Activated CD8-positive, alpha-beta memory T cell treated with anti-CD3 and anti-CD28 coated beads for 48 hours (primary cell): ENCODE data around the gene OS9.

Experiments used
- DNase-seq, 3 experiments: peaks; one replicate each; pipeline ENCODE4 v3.0.0-alpha.2; 2020; ENCODE audit warnings: low read depth in 2 of 3, low spot score in 2 of 3

Gene OS9

DNA sequence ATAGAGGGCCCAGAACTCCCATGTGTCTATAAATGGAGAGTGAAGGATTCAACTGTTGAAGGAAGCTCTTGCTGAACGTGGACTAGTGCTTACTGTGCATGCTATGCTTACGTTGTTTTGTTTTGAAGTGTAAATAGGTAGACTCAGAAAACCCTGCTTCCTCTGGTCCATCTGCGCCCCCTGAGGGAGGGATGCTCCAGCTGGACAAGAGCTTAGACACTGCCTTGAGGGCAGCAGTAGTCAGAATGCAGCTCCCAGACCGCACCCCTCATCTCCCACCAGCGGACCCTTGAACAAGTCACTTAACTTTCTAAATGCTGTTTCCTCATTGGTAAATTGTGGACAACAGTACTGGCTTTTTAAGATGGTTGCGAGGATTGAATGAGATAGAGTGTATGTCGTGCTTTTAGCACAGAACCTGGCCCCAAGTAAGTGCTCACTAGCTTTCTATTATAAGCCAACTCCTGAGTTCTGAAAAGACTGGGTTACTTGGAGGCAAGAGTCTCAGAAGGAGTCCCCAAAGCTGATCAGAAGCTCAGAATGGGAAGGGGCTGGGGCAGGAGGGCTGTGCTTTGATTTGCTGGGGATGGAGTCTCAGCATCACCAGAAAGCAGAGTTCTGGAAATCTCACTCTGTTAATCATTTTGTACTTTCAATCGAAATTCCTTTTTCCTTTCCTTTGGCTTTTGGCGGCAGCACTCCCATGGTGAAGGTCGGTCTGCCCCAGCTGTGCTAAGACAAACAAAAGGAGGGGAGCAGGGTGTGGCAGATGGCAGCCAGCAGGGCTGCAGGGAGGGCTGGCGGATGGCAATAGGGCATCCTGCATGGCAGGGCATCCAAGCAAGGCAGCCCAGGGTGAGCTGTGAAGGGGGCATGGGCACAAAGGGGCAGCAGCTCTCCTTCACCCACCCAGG lies 29.0 kb downstream of the OS9 start:
- DNase-seq = no peak

DNA sequence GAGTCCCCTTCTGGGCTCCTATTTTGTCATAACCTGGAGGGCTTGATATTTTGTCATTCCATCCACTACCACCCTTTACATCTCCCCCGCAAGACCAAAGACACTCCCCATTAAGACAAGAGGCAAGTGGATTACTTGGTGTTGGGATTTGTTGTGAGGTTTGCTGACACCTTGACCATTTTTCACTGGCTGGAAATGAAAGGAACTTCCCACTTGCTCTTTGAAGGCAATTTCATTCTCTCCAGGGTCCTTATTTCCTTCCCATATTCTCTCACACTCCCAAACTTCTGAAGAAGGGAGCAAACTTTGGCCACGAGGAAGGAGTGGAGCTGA lies 29.7 kb downstream of the OS9 start:
- no peak for DNase-seq

DNA sequence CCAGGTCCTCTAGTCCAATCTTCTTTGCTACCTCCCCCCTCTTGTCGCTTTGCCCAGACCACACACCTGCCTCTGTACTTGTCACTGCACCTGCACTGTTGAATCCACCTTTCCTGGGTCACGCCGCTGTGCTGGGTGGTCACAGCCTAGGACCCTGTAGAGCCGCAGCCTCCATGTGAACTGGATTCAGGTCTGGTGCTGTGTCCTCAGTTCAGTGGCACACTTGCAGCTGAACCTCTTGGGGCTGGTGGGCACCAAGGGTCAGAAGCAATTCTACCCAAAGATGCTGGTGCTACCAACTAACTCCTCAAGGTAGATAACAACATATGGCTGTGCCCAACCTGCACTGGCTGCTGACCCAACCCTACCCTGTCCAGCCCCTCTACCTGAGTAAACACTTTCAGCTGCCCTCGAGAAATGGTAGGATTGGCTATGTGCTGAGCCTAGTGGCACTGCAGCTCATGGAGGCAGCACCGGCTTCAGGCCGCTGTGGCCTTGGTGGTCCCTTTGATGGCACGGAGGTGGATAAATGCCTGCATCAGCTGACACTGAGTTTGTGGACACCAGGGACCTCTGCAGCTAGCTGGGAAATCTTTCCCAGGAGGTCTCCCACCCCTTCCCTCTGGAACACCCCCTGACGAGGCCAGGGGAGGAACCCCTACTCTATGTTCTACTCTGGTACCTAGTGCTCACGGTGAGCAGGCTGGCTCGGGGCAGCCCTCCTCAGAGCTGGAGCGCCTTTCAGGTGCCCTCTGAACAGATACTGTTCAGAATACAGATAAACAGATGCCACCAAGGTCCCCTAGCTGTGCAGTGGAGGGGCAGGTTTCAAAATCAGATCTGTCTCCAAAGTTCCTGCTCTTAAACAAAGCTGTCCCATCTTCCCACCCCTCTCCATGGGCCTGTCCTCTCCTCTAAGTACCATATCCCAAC lies 30.3 kb downstream of the OS9 start:
- no peak for DNase-seq

DNA sequence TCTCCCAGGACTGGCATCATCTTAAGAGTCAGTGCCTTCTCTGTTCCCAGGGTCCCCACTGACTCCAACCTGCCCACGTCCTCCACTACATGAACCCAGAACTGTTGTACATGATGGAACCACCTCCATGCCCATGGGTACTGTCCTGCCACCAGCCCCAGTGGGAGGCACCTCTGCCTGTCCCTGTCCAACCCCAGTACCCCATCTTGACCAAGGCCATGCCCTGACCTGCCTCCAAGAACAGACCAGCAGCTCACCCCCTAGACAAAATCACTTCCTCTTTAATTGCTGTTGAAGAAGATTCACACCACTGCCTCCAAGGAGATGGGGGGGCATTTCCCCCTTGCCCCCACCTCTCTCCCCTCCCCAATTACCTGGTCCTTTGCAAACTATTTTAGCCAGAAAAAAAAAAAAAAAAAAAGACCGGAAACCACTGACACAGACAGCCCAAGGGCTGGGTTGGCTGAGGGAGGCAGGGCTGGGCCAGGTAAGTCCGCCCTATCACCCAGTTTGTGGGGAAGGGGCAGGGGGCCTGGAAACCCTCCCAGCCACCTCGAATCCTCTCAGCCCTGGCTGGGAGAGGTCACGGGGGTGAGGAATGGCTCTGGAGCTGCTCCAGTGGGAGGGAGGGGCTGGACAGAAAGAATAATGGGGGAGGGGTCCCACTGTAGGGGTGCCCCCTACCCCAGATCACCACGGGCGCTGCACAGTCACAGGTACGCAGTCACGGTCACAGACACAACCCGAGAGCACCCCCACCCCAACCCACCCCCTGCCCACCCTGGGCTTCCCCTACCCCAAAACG lies 31.2 kb downstream of the OS9 start:
- DNase-seq = no peak

DNA sequence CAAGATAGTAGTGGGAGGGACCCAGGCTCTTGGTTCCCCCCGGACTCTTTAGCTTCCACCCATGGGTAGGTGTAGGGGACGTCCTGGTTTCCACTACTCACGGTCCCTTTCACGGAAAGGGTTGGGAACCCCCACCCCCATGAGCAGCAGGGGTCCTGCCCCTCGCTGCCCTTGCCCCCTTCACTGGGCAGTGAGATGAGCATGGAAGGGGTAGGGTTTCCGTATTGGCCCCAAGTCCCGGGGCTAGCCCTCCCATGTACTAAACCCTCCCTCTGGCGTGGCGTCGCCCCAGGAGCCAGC lies 31.9 kb downstream of the OS9 start:
- DNase-seq = no peak

DNA sequence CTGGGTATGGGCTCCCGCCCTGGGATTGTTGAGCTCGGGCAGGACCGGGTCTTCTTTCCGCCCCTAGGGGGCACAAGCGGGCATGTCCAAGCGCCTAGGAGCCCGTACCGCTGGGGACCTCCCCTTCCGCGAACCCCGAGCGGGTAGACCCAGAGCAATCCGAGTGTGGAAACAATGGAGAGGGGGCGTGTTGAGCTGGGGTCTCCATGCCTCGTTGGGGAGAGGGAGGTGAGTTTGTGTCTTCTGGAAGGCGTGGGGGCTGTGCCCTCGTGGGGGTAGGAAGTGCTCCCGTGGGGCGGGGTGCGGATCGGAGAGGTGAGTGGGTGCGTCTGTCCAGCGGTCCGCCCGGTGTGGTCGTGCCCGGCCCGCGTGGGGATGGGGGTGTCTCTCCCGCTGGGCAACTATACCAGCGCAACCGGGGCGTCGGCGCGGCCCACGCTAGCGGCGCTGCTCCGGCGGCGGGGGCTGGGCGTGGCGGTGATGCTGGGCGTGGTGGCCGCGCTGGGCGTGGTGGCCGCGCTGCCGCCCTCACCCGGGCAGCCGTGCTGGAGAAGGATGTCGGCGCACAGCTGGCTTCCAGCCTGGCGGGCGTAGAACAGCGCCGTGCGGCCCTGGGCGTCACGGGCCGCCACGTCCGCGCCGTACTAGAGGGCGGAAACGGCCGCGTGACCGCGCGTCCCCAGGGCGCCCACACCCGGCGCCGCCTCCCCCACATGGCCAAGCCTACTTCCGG lies 32.4 kb downstream of the OS9 start:
- no peak for DNase-seq

DNA sequence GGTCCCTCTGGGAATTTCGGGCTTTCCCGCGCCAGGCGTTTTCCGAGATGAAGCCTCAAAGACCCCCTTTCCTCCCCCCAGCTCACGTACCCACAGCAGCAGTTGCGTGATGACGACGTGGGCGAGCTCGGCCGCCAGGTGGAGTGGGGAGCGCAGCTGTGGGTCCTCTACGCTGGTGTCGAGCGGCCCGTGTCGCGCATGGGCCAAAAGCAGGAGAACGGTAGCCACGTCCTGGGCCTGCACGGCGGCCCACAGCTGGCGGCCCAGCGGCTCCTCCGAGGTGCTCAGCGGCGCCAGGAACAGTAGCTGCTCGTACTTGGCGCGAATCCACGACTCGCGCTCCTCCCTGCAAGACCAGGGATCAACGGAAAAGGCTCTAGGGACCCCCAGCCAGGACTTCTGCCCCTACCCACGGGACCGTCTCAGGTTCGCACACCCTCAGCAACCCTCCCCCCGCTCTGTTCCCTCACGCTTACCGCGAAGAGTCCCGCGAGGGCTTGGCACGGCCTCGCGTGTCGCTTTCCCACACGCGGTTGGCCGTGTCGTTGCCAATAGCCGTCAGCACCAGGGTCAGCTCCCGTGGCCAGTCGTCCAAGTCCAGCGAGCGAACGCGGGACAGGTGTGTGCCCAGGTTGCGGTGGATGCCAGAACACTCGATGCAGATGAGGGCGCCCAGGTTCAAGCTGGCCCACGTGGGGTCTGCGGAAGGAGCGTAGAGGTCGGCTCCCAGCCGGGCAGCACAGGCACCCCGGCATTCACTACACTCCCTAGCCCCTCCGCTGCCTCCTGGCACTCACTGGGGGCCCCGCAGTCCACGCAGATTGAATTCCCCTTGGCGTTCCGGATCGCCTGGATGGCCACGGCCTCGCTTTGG lies 33.2 kb downstream of the OS9 start:
- no peak for DNase-seq

DNA sequence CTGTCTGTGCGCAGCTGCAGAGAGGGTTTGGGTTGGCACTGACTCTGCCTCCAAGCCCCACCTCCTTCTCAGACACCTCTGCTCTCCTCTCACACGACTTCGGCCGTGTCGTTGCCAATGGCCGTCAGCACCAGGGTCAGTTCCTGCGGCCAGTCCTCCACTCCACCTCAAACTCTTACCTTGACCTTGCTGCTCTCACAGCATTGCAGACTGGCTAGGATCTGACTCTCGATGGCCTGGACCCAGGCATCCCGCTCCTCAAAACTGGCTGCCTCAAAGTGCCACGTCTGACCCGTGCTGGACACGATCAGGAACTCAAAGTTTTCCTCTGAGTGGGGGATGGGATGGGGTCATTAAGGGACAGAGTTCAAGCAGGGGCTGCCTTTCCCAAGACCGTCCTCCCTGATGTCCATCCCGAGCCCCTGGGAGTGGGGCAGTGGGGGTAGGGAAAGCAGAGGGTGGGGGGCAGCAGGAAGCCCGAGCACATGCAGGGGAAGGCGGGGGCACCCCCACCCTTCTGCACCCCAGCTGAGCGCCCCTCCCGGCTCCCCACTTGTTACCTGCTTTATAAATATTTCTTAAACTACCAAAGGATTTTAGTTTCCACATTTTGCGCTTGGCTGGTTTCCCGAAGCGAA lies 33.9 kb downstream of the OS9 start:
- DNase-seq = no peak

DNA sequence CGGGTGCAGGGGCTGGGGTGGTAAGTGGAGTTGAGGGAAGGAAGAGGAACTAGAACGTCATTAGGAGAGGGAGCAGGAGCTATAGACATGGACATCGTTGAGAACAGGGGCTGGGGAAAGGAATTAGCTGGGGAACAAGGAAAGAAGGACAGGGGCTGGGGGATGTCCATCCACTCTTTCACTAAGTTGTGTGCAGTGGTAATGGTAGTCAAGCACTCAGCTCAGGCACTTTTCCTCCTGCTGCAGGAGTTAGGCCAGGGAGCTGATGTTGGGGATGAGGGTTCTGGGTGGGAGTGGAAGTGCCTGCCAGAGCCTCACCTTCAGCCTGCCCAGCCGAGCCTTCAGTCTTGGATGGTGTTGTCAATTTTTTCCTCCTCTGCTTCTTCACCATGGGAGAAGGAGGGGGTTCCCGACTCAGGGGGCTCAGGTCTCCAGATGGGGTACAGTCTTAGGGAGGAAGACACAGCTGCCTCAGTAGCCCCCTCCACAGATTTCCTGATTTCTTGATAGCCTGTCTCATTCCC lies 35.5 kb downstream of the OS9 start:
- no peak for DNase-seq

DNA sequence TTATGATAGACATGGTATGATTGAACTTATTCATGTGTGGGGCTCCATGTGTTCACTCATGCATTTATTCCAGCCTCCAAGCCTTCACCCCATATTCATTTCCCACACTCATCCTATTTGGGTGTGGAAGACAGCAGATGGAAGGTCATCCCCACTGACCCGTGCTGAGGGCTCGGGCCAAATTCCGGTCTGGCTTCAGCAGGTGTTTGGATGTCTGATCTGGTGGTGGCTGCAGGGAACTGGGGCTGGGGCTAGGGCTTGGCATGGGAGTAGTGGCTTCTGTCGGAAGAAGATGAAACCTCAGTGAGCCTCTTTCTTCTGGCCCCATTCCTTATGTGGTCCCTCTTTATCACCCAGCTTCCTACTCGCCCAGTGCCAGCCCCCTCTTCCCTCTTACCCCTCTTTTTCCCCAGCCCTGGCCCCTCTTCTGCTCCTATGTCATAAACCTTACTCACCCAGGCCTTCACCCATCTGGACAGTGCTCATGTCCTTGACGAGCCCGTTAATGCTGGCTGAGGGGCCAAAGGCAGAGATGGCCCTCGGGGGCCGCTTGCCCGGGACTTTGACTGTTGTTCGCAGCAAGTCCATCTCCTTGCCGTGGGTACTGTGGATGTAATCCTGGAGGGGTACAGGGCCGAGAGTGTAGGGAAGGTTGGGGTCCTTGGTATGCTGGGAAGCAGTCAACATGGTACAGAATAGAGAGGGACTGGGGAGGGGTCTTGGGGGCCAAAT lies 36.6 kb downstream of the OS9 start:
- DNase-seq = no peak

DNA sequence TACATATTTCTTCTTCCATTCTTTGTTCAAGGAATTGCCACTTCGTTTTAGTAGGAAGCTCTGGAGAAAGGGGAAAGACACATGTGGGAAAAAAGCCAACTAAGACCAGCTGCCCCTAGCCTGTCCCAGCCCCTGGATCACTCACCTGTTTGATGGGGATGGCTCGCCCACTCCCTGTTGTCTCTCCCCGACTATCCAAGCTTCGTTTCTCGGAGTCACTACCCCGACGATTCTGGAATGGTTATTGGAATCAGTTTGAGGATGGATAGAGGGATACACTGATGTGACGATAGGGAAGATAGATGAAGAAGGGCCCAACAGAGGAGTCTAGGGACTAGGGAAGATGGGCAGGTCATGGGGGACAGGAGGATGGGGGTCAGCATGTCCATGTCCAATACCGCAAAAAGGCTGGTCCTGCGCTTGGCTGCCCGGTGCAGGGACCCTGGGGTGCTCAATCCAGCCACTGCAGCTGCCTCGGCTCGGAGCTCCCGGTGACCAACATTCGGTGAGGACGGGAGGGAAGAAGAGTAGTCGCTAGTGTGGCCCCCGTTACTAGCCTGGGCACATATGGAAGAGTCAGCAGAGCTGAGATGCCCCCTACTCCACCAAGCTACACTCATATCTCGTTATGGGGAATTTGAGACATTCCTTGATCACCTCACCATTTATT lies 37.6 kb downstream of the OS9 start:
- no peak for DNase-seq

DNA sequence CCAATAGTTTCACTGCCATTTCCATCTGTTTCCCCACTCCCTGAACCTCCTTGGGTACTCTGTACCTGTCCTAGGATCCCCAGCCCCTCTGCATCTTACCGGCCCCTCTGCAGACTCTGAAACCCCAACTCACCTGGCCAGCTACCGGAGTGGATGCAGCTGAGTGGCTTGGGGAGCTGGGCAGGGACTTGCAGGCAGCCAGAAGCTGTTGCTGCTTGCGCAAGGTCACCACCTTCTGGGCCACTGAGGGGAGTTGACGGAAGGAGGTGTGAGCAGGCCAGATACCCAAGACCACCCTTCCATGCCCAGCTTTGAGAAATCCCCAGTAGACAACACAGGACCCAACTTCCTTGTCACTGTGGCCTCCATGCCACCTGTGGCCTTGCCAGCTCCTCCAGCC lies 38.3 kb downstream of the OS9 start:
- no peak for DNase-seq

DNA sequence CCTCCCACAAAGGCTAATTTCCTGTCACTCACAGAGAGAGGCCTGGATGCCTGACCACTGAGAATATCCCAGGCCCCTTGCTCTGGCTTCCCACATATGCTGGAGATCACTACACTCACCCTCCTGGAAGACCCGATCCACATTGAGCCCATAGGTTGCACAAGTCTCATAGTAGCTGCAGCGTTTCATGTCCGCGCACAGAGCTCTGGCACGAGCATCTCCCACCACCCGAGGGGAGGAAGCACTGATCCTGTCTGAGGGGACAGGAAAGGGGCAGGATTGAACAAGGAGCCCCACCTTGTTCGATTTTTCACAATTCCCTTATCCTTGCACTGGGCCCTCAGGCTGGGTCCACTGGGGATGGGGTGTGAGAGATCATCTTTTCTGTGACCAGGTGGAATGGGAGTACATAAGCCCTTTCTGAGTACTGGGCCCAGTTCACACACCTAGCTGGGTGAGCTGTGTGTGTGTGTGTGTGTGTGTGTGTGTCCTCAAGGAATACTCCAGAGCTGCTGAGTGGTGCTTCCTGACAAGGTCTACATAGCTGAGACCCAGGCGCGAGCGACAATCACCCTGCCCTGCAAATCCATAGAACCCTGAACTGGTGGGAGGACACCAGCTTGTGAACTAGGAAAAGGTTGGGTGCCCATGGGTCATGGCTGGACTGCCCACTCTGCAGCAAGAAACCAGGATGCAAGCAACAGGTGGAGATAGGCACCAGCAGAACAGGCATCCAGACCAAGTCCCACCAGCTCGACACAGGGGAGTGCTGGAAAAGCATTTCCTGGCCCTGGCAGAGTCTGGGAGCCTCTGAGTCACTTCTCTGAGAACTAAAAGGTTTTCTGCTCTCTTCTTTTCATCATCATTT lies 39.0 kb downstream of the OS9 start:
- no peak for DNase-seq

DNA sequence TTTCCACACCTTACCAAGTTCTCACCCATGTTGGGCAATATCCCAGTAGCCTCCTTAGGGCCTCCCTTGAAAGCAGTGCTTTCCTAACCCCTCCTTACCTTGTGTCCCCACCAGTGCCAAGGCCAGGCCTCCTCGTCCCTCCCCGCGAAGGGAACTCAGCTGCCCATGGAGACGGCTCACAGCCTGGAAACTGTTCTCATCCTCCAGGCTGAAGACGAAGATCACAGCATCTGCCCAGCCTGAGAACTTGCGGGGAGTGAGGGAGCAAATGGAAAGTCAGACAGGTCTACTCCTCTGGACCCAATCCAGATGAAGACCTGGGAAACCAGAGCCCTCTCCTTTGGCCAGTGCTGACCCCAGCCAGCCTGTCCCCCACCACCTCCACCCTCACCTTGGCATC lies 40.0 kb downstream of the OS9 start:
- no peak for DNase-seq

DNA sequence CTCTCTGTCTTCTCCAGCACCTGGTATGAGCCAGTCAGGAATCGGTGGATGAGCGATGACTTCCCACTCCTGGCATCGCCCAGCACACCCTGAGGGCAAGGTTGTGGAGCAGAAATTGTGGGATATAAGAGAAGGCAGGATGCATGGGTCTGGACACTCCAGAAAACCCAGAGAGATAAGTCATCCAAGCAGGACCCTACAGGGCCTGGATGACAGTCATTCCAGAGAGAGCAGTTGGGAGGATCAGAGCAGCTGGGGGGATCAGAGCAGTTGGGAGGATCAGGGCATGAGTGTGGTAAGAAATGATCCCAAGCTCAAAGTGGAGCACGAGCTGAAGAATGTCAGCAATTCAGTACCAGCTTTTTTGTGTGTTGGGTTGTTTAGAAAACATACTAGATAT lies 40.7 kb downstream of the OS9 start:
- DNase-seq = no peak

DNA sequence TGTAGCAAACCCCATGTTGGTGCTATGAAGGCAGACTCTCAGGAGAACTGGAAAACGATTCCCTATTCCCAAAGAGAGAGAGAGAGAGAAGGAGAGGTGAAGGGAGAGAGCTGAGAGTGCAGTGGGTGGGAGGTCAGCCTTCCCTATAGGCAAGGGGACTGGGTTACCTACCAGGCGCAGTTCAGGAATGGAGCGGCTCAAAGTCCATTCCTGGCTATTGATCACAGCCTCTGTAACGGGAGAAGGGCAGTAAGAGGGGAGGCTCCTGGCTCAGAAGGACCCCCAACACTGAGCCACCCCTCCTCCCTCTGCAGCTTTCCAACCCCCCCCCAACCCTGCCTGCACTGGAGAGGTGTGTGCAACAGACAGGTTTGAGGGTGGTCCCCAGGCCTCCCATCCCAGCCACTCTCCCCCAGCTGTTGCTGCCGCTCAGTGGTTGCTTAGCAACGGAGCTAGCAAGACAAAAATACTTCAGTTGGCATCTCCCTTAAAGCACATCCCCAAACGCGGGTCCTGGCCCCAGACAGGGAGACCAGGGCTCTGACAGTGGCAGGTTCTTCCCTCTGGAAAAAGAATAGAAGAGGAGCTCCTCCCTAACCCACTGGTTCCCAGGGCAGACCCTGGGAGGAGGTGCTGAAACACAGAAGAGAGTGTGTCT lies 41.4 kb downstream of the OS9 start:
- no peak for DNase-seq
